Skin of body (tissue), 3 donors: Measurements from ENCODE around the gene OPA1. TPM values are rescaled to one million over a fixed set of nuclear protein-coding genes. Genes with fewer than 3 reads are reported as not detected.

ENCODE experiments used
- DNase-seq: peaks from one replicate; lab custom pipeline; 2025; lab: John Stamatoyannopoulos, UW
- small RNA-seq: library from RNA; depleted of rRNA; stranded (forward); fragments of <200 nt; gene quantifications from one replicate; pipeline ENCODE3, GENCODE V24; 2014; ENCODE audit warnings: low replicate concordance
- total RNA-seq: library from RNA; depleted of rRNA; stranded (reverse); fragments of >200 nt; gene quantifications from one replicate; pipeline ENCODE4 v1.2.3, GENCODE V29; 2014

OPA1 gene
- total RNA-seq, 1 donor from 2014 or later, result 58.7 TPM

GRCh38 chr3:193734737-193735366 is 141.8 kb downstream of the OPA1 start:
- DNase-seq, result no peak

- no peak for DNase-seq
Observed at GRCh38 chr3:193735850-193736249, 142.8 kb downstream of the OPA1 start.

- no peak for DNase-seq
Observed at GRCh38 chr3:193736616-193737015, 143.6 kb downstream of the OPA1 start.

GRCh38 chr3:193737191-193737751 is 144.3 kb downstream of the OPA1 start:
- no peak for DNase-seq

GRCh38 chr3:193742628-193743027 is 149.6 kb downstream of the OPA1 start:
- no peak for DNase-seq

- DNase-seq, result no peak
Observed at GRCh38 chr3:193743702-193744047, 150.7 kb downstream of the OPA1 start.

- DNase-seq, result no peak
Observed at GRCh38 chr3:193744048-193744821, 151.2 kb downstream of the OPA1 start.

- no peak for DNase-seq
Observed at GRCh38 chr3:193744822-193745684, 152.0 kb downstream of the OPA1 start.

- DNase-seq, result no peak
Observed at GRCh38 chr3:193746832-193747231, 153.8 kb downstream of the OPA1 start.

Small RNA genes lying within 50 kb of the gene (small RNA-seq; reads per million reads assigned to genes)
- not detected for gene RF00019
- gene RN7SL447P, result not detected

Other genes starting within 250 kb of the OPA1 start
- gene ATP13A5, start 214.5 kb upstream of the OPA1 start, total RNA-seq, result 3.7 TPM
- gene ATP13A4, start 38.3 kb upstream of the OPA1 start, total RNA-seq, result 22.4 TPM